Immature natural killer cell (primary cell): Measurements from ENCODE around the gene CCL3. TPM values are rescaled to one million over a fixed set of nuclear protein-coding genes. Genes with fewer than 3 reads are reported as not detected.
"Not testable (repeated sequence)": the region's sequence is repeated elsewhere in the genome, so short reads cannot be mapped to it uniquely, and the experiment has no call there.

ENCODE experiments used
- DNase-seq, 3 donors: peaks; one replicate each; pipeline ENCODE4 v3.0.0; 2022; ENCODE audit warnings: mixed read lengths in 1 of 3
- H3K27ac Mint-ChIP-seq, 6 donors: one replicate each; pipeline ENCODE4 v1.8.0; 2020; ENCODE audit warnings: mixed read lengths in 6 of 6, mild to moderate bottlenecking in 5 of 6, inconsistent platforms in 4 of 6, moderate library complexity in 3 of 6
- H3K27me3 Mint-ChIP-seq, 3 donors: one replicate each; pipeline ENCODE4 v1.8.0; 2020 to 2021; ENCODE audit warnings: low read depth in 3 of 3, mild to moderate bottlenecking in 3 of 3, mixed read lengths in 3 of 3, moderate library complexity in 3 of 3, inconsistent platforms in 1 of 3
- H3K36me3 Mint-ChIP-seq, 3 donors: one replicate each; pipeline ENCODE4 v1.8.0; 2020; ENCODE audit warnings: mixed read lengths in 3 of 3, inconsistent platforms in 2 of 3, mild to moderate bottlenecking in 2 of 3
- H3K4me1 Mint-ChIP-seq, 2 donors: one replicate each; pipeline ENCODE4 v1.8.0; 2020; ENCODE audit warnings: inconsistent platforms in 2 of 2, mild to moderate bottlenecking in 2 of 2, mixed read lengths in 2 of 2, moderate library complexity in 1 of 2
- H3K4me3 Mint-ChIP-seq, 5 donors: one replicate each; pipeline ENCODE4 v1.8.0; 2020; ENCODE audit warnings: mild to moderate bottlenecking in 5 of 5, mixed read lengths in 5 of 5, inconsistent platforms in 3 of 5, moderate library complexity in 3 of 5
- H3K9me3 Mint-ChIP-seq, 6 donors: one replicate each; pipeline ENCODE4 v1.8.0; 2020; ENCODE audit warnings: mild to moderate bottlenecking in 6 of 6, mixed read lengths in 6 of 6, inconsistent platforms in 4 of 6, moderate library complexity in 3 of 6
- polyA plus RNA-seq, 3 donors: library from polyadenylated mRNA; unstranded; fragments of 300-500 nt; fragmentation: Illumina TruSeq; gene quantifications; one replicate each; pipeline ENCODE4 v1.2.3, GENCODE V29; 2021

Gene CCL3
- polyA plus RNA-seq, 3 donors from 2014 or later = 120 to 149 (median 128) TPM

DNA sequence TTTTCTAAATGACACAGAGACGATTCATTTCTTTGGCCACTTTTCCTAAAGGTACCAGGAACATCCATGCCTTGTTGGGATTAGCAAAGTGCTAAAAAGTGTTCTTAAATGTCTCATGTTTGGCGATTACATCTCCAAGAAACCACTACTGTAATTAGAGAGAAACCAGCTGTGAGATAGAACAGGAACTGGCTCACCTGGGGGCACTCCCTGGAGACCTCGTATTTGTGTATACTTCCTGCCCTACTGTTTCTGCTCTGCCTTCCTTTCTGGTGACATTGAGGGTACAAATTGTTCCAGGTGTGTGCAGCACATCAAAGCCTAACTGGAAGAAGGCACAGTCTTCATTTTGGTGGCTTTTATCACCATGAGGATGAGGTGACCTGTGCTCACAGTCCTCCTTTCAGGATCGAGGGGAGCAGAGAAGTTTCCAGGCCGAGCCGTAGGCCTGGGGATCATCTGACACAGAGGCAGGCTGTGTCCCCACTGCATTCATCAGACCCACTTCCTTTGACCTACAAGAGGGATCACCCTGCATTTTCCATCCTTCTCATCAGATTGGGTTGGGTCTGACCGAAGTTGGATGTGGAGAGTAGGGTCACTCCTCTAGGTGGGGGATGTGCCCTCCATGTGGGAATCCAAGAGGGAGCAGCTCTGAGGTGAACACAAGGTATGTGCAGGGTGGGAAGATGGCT is 37.4 kb upstream of the CCL3 start:
- peaks cover 1 to 3% (median 1%) of the 10 kb centered on the region in 3 donors for H3K27me3 Mint-ChIP-seq
- H3K4me1 Mint-ChIP-seq = peaks cover 40% of the 10 kb centered on the region in 2 donors
- H3K36me3 Mint-ChIP-seq = peaks cover 35 to 54% (median 46%) of the 10 kb centered on the region in 3 donors
- DNase-seq = no peak
- H3K9me3 Mint-ChIP-seq = peaks cover 0 to 12% (median 4%) of the 10 kb centered on the region in 6 donors
- no peak overlapping the region for H3K4me3 Mint-ChIP-seq
- peak overlapping the region in 5 of 6 donors; percentile 22 to 78 (median 53) for H3K27ac Mint-ChIP-seq

- Mint-ChIP-seq H3K4me3 (no peak overlapping the region), H3K4me1 (peaks cover 41 to 49% of the 10 kb centered on the region in 2 donors), H3K9me3 (peaks cover 0 to 12% (median 4%) of the 10 kb centered on the region in 6 donors), H3K36me3 (peaks cover 38 to 59% (median 43%) of the 10 kb centered on the region in 3 donors), H3K27me3 (peaks cover 0 to 4% (median 3%) of the 10 kb centered on the region in 3 donors), H3K27ac (peak overlapping the region in 5 of 6 donors; percentile 1 to 58 (median 38))
- no peak for DNase-seq
Observed at GRCh38 chr17:36124879-36125824, 35.2 kb upstream of the CCL3 start.

DNA sequence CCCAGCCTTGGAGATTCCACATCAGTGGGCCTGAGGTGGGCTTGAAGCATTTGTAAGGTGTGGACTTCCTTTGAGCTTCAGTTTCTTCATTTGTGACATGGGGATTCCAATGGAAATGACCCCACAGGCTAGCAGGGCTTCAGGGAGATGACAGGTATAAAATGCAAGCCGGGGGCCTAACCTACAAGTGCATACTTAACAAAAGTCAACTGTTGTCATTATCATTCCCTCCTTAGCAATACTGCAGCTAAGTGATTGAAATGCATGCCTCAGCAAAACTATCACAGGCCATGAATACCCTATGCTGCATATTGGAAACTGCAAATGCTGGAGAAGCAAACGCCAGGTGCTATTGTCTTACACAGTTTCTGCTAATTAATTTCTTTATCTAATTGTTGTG is 33.5 kb upstream of the CCL3 start:
- Mint-ChIP-seq H3K27ac (peak overlapping the region in 5 of 6 donors; percentile 17 to 65 (median 42)), H3K4me1 (peaks cover 47 to 54% of the 10 kb centered on the region in 2 donors), H3K9me3 (peaks cover 0 to 12% (median 4%) of the 10 kb centered on the region in 6 donors), H3K27me3 (peaks cover 0 to 5% (median 4%) of the 10 kb centered on the region in 3 donors), H3K36me3 (peaks cover 34 to 51% (median 34%) of the 10 kb centered on the region in 3 donors), H3K4me3 (no peak overlapping the region)
- no peak for DNase-seq

DNA sequence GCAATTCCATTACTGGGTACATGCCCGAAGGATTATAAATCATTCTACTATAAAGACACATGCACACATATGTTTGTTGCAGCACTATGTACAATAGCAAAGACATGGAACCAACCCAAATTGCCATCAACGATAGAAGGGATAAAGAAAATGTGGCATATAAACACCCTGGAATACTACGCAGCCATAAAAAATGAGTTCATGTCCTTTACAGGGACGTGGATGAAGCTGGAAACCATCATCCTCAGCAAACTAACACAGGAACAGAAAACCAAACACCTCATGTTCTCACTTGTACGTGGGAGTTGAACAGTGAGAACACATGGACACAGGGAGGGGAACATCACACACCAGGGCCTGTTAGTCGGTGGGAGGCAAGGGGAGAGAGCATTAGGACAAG is 31.2 kb upstream of the CCL3 start:
- DNase-seq, H3K9me3 Mint-ChIP-seq, H3K27me3 Mint-ChIP-seq: not testable (repeated sequence)
- peaks cover 14 to 30% (median 17%) of the 10 kb centered on the region in 3 donors for H3K36me3 Mint-ChIP-seq
- H3K4me1 Mint-ChIP-seq = peaks cover 35 to 48% of the 10 kb centered on the region in 2 donors
- peak overlapping the region in 2 of 5 donors; percentile 30 to 38 for H3K4me3 Mint-ChIP-seq
- H3K27ac Mint-ChIP-seq = peak overlapping the region in 3 of 6 donors; percentile 12 to 57 (median 13)

GRCh38 chr17:36120221-36120620 is 30.3 kb upstream of the CCL3 start:
- peaks cover 39 to 48% of the 10 kb centered on the region in 2 donors for H3K4me1 Mint-ChIP-seq
- peaks cover 0 to under 1% (median 0%) of the 10 kb centered on the region in 6 donors for H3K9me3 Mint-ChIP-seq

GRCh38 chr17:36118477-36119353 is 28.8 kb upstream of the CCL3 start:
- Mint-ChIP-seq H3K27me3 (peaks cover 0 to 7% (median 5%) of the 10 kb centered on the region in 3 donors), H3K4me3 (peak overlapping the region in 4 of 5 donors; percentile 33 to 73 (median 36)), H3K36me3 (peaks cover 17 to 33% (median 19%) of the 10 kb centered on the region in 3 donors), H3K27ac (peak overlapping the region in 5 of 6 donors; percentile 22 to 81 (median 72)), H3K9me3 (no peaks in the 10 kb centered on the region), H3K4me1 (peaks cover 44 to 51% of the 10 kb centered on the region in 2 donors)
- peak in 2 of 3 donors; percentile 17 to 26 for DNase-seq

More at GRCh38 chr17:36120221-36120620, 30.3 kb upstream of the CCL3 start:
- Mint-ChIP-seq H3K36me3 (peaks cover 11 to 25% (median 14%) of the 10 kb centered on the region in 3 donors), H3K4me3 (peak overlapping the region in 2 of 5 donors; percentile 30 to 38), H3K27me3 (peaks cover 0 to 5% (median 5%) of the 10 kb centered on the region in 3 donors), H3K27ac (peak overlapping the region in 2 of 6 donors; percentile 2 to 57)
- DNase-seq = no peak

GRCh38 chr17:36117505-36118382 is 27.8 kb upstream of the CCL3 start:
- peaks cover 18 to 37% (median 21%) of the 10 kb centered on the region in 3 donors for H3K36me3 Mint-ChIP-seq
- peaks cover 46 to 53% of the 10 kb centered on the region in 2 donors for H3K4me1 Mint-ChIP-seq
- H3K27ac Mint-ChIP-seq = peak overlapping the region in 5 of 6 donors; percentile 22 to 81 (median 79)
- peaks cover 0 to 7% (median 5%) of the 10 kb centered on the region in 3 donors for H3K27me3 Mint-ChIP-seq
- peaks cover 0 to under 1% (median 0%) of the 10 kb centered on the region in 6 donors for H3K9me3 Mint-ChIP-seq
- H3K4me3 Mint-ChIP-seq = peak overlapping the region in 3 of 5 donors; percentile 38 to 73 (median 38)
- DNase-seq = no peak

- H3K4me3 Mint-ChIP-seq = peak overlapping the region in 1 of 5 donors; percentile 18
- H3K27ac Mint-ChIP-seq = peak overlapping the region in 2 of 6 donors; percentile 3 to 86
Observed at GRCh38 chr17:36115649-36115977, 25.7 kb upstream of the CCL3 start.

DNA sequence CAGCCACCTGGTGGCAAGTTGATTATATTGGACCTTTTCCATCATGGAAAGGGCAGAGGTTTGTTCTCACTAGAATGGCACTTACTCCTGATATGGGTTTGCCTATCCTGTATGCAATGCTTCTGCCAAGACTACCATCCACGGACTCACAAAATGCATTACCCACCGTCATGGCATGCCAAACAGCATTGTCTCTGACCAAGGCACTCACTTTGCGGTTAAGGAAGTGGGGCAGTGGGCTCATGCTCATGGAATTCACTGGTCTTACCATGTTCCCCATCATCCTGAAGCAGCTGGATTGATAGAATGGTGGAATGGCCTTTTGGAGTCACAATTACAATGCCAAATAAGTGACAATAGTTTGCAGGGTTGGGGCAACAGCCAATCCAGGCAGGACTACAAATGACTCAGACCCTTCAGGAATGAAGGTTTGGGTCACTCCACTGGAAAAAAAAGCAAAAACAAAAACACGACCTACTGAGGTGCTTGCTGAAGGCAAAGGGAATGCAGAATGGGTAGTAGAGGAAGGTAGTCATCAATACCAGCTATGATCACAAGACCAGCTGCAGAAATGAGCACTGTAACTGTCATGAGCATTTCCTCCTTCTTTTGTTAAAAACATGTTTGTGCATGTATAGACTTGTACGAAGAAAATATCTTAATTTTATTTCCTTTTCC is 25.2 kb upstream of the CCL3 start:
- not testable (repeated sequence) for H3K4me3 Mint-ChIP-seq, H3K27me3 Mint-ChIP-seq, H3K9me3 Mint-ChIP-seq, DNase-seq
- Mint-ChIP-seq H3K4me1 (peaks cover 44 to 48% of the 10 kb centered on the region in 2 donors), H3K27ac (peak overlapping the region in 1 of 6 donors; percentile 3), H3K36me3 (peaks cover 10 to 24% (median 22%) of the 10 kb centered on the region in 3 donors)

More at GRCh38 chr17:36115649-36115977, 25.7 kb upstream of the CCL3 start:
- H3K36me3 Mint-ChIP-seq = peaks cover 15 to 29% (median 23%) of the 10 kb centered on the region in 3 donors
- DNase-seq, H3K27me3 Mint-ChIP-seq, H3K9me3 Mint-ChIP-seq: not testable (repeated sequence)
- H3K4me1 Mint-ChIP-seq = peaks cover 49 to 50% of the 10 kb centered on the region in 2 donors

DNA sequence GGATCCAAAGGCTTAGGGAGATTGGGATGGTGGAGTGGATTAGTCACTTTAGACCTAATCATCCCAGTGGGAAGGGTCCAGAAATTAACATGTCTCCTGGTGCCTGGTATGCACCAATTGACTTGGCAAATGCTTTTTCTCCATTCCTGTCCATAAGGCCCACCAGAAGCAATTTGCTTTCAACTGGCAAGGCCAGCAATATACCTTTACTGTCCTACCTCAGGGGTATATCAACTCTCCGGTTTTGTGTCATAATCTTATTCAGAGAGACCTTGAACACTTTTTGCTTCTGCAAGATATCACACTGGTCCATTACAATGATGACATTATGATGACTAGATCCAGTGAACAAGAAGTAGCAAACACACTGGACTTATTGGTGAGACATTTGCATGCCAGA is 23.2 kb upstream of the CCL3 start:
- not testable (repeated sequence) for H3K4me3 Mint-ChIP-seq, H3K9me3 Mint-ChIP-seq, H3K27me3 Mint-ChIP-seq, DNase-seq
- Mint-ChIP-seq H3K36me3 (peaks cover 10 to 24% (median 22%) of the 10 kb centered on the region in 3 donors), H3K4me1 (peaks cover 41 to 47% of the 10 kb centered on the region in 2 donors), H3K27ac (peak overlapping the region in 1 of 6 donors; percentile 49)

- Mint-ChIP-seq H3K27ac (peak overlapping the region in 4 of 6 donors; percentile 18 to 41 (median 30)), H3K9me3 (peaks cover 0 to 4% (median 0%) of the 10 kb centered on the region in 6 donors), H3K36me3 (peaks cover 10 to 24% (median 22%) of the 10 kb centered on the region in 3 donors), H3K4me1 (peaks cover 46 to 52% of the 10 kb centered on the region in 2 donors), H3K27me3 (peaks cover 2 to 7% (median 3%) of the 10 kb centered on the region in 3 donors), H3K4me3 (peak overlapping the region in 1 of 5 donors; percentile 10)
- no peak for DNase-seq
Observed at GRCh38 chr17:36112572-36112971, 22.6 kb upstream of the CCL3 start.
